Stimulated activated CD4-positive, alpha-beta T cell treated with anti-CD3 and anti-CD28 coated beads, Interleukin-15, amount 100 ng/mL, for 48 hours (primary cell): ENCODE measurements around the gene TMC6.
"Not testable (repeated sequence)": the region's sequence is repeated elsewhere in the genome, so short reads cannot be mapped to it uniquely, and the experiment has no call there.

Experiments used
- DNase-seq, 2 donors: peaks; one replicate each; pipeline ENCODE4 v3.0.0-alpha.2; 2020; ENCODE audit warnings: low read depth in 2 of 2

TMC6 gene

DNA sequence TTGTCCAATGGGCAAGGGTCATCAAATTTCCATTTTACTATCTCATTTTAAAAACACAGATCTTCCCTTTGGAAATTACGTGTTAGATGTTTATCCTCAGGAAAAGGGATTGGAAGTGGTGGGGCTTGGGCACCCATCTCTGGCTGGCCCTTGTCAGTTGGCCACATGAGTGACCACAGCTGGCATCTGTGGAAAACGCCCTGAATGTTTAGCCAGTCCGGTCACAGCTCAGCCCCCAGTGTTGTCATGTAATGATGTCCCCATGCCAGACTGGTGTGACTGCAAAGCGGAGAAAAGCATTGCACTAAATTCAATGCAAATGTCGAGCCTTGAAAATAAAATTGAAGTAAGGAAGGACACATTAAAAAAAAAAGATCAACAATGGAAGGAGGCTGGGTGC lies 53.0 kb downstream of the TMC6 start:
- no peak for DNase-seq

DNA sequence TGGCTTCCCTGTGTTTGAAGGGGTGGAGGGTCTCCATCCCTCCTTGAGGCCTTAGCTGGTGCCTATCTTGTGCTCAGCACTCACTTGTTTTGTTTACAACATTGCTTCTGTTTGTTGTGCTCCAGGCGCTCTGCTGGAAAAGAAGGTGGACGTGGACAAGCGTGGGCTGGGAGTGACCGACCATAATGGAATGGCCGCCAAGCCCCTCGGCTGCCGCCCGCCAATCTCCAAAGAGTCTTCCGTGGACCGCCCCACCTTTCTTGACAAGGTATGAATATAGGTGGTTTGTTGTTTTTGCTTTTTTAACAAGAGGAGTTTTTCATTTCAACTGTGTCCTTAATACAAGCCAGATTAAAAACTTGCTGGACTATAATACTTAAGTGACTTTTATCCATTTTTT lies 53.5 kb downstream of the TMC6 start:
- no peak for DNase-seq

DNA sequence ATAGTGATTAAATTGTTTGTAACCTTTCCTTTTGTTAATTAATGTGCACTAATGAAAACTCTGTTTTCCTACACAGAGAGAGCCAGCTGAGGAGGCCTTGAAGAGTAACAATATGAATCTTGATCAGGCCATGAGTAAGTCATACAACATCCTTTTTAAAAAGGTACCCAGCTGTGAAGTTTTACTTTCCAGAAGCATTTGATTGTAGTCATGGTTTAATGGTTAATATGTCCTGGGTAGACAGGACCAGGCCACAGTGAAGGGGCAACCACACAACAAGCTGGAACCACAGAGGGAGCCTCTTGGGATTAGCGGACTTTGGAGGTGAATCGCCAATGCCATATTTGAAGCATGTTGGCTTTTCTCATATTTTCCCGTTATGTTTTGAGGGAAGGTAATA lies 55.6 kb downstream of the TMC6 start:
- no peak for DNase-seq

DNA sequence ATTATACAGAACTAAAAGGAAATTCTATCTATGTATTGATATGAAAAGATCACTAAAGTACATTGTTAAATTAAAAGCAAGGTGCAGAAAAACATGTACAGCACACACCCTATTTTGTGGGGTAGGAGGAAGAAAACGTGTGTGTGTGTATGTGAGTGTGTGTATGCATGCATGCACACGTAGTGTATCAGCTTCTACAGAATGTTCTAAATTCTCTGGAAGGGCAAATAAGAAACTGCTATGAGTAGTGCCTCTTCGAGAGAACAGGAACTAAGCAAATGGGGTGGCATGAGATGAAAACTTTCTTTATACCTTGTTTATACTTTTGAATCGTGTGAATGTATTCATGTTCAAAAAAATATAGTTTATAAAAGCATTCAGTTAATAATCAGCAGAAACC lies 58.9 kb downstream of the TMC6 start:
- no peak for DNase-seq

DNA sequence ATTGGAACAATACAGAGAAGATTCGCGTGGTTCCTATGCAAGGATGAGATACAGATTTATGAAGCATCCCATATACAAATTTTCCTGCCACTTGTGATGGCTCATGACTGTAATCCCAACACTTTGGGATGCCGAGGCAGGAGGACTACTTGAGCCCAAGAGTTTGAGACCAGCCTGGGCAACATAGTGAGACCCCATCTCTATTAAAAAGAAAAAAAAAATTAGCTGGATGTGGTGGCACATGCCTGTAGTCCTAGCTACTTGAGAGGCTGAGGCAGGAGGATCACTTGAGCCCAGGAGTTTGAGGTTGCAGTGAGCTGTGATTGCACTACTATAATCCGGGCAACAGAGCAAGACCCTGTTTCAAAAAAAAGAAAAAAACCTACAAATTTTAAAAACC lies 61.6 kb downstream of the TMC6 start:
- DNase-seq: not testable (repeated sequence)

DNA sequence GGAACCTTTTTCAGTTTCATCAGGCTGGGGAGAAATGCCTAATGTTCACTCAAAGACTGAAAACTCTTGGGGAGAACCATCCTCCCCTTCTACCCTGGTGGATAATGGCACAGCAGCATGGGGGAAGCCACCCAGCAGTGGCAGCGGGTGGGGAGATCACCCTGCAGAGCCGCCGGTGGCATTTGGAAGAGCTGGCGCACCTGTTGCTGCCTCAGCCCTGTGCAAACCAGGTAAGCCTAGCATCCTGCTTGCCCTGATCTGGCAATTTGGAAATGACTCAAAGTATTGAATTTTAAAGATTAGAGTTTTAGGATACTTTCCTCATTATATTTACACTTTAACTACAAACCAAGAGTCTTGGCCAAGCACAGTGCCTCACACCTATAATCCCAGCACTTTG lies 63.8 kb downstream of the TMC6 start:
- no peak for DNase-seq

DNA sequence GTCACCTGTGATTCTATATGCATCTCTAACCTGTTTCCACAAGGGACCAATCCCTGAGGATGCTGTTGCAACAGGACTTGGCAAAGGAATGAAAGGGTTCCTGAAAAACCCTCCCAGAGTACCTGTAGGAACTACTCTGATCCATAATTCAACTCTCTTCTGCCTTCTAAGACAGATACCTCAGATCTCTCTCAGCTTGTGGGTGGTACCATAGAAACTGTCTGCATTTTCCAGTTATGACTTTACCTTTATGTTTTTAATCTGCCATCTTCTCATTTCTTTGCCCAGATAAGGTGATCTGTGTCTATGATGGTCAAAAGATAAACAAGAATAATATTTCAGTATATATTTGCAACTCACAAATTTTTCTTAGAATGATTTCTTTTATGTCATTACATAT lies 65.1 kb downstream of the TMC6 start:
- DNase-seq: no peak

DNA sequence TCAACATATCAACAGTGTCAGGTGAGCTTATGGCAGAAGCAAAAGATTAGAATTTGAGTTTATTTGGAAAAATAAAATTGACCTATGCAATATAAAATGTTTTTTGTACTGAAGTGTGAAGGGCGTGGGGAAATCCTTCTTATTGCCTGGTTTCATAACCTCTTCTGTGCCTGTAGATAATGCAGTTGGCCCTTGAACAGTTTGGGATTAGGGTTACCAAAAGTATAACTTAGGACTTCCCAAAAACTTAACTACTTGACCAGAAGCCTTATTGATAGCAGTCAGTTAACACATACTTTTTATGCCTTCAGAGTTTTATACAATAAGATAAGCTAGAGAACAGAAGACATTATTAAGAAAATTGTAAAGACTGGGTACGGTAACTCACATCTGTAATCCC lies 66.0 kb downstream of the TMC6 start:
- no peak for DNase-seq
